ENCODE measurements around the gene KCTD19.
"Not testable (repeated sequence)": the region's sequence is repeated elsewhere in the genome, so short reads cannot be mapped to it uniquely, and the experiment has no call there.

Gene KCTD19

DNA sequence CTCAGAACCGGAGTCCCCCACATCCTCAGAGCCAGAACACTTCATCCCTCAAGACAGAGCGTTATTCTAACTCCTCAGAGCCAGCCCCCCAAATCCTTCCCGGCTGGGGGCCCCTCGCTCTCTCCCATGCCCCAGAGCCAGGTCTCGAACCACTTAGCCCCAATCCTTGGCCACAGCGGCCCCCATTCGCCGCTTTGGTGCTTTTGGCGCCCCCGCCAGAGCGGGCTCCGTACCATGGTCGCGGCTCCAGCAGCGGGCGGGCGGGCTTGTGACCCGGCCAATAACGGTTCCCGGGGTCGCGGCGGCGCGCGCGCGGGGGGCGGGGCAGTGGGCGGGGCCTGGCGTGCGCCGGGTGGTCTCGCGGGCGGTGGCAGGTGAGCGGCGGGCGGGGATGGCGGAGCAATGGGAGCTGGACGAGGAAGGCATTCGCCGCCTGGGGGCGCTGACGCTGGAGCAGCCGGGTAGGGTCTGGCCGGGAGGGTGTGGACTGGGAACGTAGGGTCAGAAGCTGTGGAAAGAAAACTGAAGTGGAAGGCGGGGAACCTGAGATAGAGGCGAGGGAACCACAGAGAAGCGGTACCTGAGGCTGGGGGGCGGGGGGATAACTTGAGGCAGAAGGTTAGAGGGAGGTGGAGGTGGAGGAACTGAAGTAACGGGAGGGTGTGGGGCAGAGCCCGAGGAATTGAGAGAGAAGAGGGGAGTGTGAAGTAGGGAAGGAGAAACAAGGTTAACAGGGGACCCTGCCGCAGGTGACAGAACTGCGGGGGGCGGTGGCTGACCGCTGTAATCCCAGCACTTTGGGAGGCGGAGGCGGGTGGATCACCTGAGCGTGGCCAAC lies at the start of gene KCTD19, which contains the start of gene LRRC36:
TSS of gene KCTD19 (minus strand) at position 270 of the 838 bp plus-strand sequence. CDS start at position 236, 34 bp downstream.
TSS of gene LRRC36 (plus strand) at position 344 of the 838 bp plus-strand sequence. CDS start at position 392, 48 bp downstream.
- peak; percentile 81 for DNase-seq (ENCODE audit: low spot score)

GRCh38 chr16:67376012-67376411 lies 49.5 kb upstream of the KCTD19 start:
- DNase-seq (ENCODE audit: low spot score), result not testable (repeated sequence)

DNA sequence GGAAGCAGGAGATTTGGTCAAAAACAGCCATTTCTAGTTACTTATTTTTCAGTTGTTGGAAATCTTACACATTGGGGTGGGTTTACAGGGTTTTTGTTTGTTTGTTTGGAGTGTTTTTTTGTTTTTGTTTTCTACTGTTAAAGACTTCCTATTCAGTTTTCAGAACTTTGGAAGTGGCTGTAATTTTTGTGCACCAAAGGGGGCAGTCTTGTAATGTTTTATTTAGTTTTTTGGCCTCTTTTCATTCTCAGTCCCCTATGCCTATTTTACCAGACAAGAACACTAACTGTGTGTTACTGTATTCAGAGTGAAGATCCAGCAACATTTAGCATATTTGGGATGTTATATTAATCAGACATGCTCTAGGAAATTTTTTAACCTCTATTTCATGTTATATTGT lies 46.1 kb upstream of the KCTD19 start:
- no peak for DNase-seq (ENCODE audit: low spot score)

GRCh38 chr16:67370661-67371060 lies 44.1 kb upstream of the KCTD19 start:
- DNase-seq (ENCODE audit: low spot score), result no peak

DNA sequence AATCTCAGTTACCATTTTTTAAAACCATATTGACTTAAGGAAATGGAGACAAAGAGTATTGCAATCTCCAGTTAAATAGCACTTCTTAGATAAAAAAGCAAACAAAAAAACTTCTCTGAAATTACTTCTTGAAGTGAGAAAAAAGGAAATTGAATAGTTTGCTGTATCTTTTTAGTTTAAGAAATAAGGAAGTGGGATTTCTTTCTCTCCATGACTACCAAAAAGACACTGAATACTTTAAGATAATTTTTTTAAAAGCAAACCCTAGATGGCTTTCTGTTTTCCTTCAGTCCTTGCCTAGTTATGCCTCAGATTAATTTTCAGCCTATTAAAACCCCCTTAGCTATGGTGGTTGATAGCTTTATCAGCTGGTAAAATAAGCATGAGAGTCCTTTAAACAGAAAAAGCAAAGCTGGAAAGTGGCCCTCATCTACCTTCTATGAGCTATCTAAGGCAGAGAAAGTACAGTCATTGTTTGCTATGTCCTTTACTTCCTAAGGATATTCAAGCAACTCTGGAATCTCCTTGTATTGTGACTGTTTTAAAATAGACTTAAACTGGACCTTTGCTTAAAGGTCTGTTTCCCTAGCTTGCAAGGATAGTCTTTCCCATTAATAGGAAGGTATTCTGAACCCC lies 38.2 kb upstream of the KCTD19 start:
- DNase-seq (ENCODE audit: low spot score), result no peak

GRCh38 chr16:67361038-67361437 lies 34.5 kb upstream of the KCTD19 start:
- no peak for DNase-seq (ENCODE audit: low spot score)

DNA sequence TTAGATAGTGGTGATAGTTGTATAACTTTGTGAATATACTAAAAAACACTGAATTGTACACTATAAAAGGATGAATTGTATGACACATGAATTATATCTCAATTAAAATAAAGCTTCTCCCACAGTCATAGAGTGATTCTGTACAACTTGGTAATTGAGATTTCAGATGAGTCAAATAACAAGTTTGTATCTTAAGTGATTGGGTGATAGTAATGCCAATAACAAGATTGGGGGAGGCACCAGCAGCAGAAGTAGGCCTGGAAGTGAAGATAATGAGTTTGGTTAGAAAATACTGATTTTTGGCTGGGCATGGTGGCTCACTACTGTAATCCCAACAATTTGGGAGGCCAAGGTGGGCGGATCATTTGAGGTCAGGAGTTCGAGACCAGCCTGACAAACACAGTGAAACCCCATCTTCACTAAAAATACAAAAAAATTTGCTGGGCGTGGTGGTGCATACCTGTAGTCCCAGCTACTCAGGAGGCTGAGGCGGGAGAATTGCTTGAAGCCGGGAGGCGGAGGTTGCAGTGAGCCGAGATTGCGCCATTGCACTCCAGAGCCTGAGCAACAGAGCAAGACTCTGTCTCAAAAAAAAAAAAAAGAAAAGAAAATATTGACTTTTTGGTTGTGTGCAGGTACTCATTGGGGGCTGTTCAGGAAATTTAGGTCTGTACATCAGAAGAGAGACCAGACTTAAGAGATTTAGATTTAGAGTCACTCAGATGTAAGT lies 33.2 kb upstream of the KCTD19 start:
- DNase-seq (ENCODE audit: low spot score), result not testable (repeated sequence)

DNA sequence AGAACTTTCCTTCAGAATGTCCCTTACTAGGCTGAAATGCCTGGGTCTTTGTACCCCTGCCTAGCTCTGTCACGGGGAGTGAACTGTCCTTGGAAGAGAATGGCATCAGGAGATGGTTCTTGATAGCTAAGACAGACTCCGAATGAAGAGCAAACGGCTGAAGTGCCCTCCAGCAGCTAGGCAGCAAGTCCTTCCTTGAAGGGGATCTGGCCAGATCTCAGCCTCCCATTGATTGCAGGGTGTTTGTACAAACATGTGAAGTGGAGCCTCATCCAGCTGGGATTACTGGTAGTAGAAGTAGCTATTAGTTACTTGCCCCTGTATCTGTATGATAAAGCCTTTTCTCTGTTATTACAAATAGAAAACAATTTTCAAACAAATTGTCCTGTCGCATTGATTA lies 31.0 kb upstream of the KCTD19 start:
- no peak for DNase-seq (ENCODE audit: low spot score)

GRCh38 chr16:67356396-67356795 lies 29.9 kb upstream of the KCTD19 start:
- DNase-seq (ENCODE audit: low spot score), result no peak

DNA sequence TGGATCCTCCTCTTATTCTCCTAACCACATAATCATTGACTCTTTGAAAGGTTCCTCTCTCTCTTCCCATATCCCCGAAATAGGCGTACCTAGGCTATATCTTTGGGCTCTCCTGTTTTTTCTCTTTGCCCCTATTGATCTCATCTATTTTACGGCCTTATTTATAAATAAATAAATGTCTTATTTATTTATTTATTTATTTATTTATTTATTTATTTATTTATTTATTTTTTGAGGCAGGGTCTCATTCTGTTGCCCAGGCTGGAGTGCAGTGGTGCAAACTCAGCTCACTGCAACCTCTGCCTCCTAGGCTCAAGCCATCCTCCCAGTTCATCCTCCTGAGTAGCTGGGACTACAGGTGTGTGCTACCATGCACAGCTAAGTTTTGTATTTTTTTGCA lies 25.9 kb upstream of the KCTD19 start:
- DNase-seq (ENCODE audit: low spot score), result not testable (repeated sequence)

- DNase-seq (ENCODE audit: low spot score), result no peak
Observed at GRCh38 chr16:67350324-67350723, 23.8 kb upstream of the KCTD19 start.

- DNase-seq (ENCODE audit: low spot score), result no peak
Observed at GRCh38 chr16:67349172-67349571, 22.6 kb upstream of the KCTD19 start.

- no peak for DNase-seq (ENCODE audit: low spot score)
Observed at GRCh38 chr16:67346341-67346740, 19.8 kb upstream of the KCTD19 start.

GRCh38 chr16:67345401-67345800 lies 18.9 kb upstream of the KCTD19 start:
- DNase-seq (ENCODE audit: low spot score), result no peak

- no peak for DNase-seq (ENCODE audit: low spot score)
Observed at GRCh38 chr16:67342616-67343015, 16.1 kb upstream of the KCTD19 start.

GRCh38 chr16:67341250-67341649 lies 14.7 kb upstream of the KCTD19 start:
- DNase-seq (ENCODE audit: low spot score), result no peak

DNA sequence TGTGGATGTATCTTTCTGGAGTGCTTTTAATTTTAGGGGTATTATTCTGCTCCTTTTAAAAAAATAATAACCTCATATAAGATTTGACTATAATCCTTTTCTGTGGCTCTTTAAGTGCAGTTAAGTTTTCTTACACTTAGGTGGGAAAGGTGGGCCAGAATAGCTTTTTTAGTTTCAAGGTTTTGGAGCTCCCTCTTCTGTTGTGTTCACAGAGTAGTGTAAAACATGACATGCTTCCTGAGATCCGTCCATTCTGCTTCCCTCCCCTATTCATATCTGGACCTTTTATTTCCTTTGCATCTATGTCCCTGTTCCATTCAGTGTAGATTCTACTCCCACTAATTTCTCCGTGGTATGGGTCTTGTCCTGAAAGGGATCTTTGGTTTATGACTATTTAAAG lies 12.9 kb upstream of the KCTD19 start:
- DNase-seq (ENCODE audit: low spot score), result no peak

- no peak for DNase-seq (ENCODE audit: low spot score)
Observed at GRCh38 chr16:67336648-67337047, 10.1 kb upstream of the KCTD19 start.

GRCh38 chr16:67336116-67336515 lies 9.6 kb upstream of the KCTD19 start:
- no peak for DNase-seq (ENCODE audit: low spot score)

- no peak for DNase-seq (ENCODE audit: low spot score)
Observed at GRCh38 chr16:67333315-67333714, 6.8 kb upstream of the KCTD19 start.

- DNase-seq (ENCODE audit: low spot score), result no peak
Observed at GRCh38 chr16:67329901-67330300, 3.4 kb upstream of the KCTD19 start.

- no peak for DNase-seq (ENCODE audit: low spot score)
Observed at GRCh38 chr16:67327743-67328142, 1.2 kb upstream of the KCTD19 start.

DNA sequence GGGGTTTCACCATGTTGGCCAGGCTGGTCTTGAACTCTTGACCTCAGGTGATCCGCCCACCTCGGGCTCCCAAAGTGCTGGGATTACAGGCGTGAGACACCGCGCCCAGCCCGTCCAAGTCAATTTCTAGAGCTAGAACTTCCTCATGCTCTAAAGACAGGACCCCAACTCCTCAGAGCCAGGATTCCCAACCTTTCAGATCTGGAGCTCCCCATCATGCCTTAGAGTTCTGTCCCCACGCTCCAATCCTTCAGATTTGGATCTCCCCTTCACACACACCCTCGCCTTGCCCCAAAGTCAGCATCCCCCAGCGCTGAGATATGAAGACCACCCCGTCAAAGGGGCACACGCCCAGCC lies 448 bp downstream of the KCTD19 start:
- DNase-seq (ENCODE audit: low spot score), result no peak
